Calu3 (cell line): ENCODE data around the gene ENG. TPM values are rescaled to one million over a fixed set of nuclear protein-coding genes. Genes with fewer than 3 reads are reported as not detected.

ENCODE experiments used
- BruUV-seq: library from RNA; stranded (reverse); fragments of 400-500 nt; replicated peaks from 2 replicates; lab custom pipeline; 2021; lab: Mats Ljungman, UMichigan
- CTCF ChIA-PET: fragments of 300-600 bp; sonication (Branson Sonifier 250); formaldehyde crosslinking; loops from one replicate; lab custom pipeline; 2022; ENCODE audit warnings: antibody characterized with exemption; lab: Charles Lee
- DNase-seq: peaks from one replicate; pipeline ENCODE4 v3.0.0; 2022
- H3K27ac Mint-ChIP-seq: one replicate; pipeline ENCODE4 v1.8.0; 2022; ENCODE audit warnings: mixed read lengths; ENCODE audit not compliant: unreplicated experiment
- H3K27me3 Mint-ChIP-seq: one replicate; pipeline ENCODE4 v1.8.0; 2022; ENCODE audit warnings: mixed read lengths; ENCODE audit not compliant: unreplicated experiment
- H3K36me3 Mint-ChIP-seq: one replicate; pipeline ENCODE4 v1.8.0; 2022; ENCODE audit warnings: mild to moderate bottlenecking, moderate library complexity, mixed read lengths; ENCODE audit not compliant: insufficient read depth, unreplicated experiment
- H3K4me1 Mint-ChIP-seq: one replicate; pipeline ENCODE4 v1.8.0; 2022; ENCODE audit warnings: mild to moderate bottlenecking, low read depth, mixed read lengths; ENCODE audit not compliant: unreplicated experiment
- H3K4me3 Mint-ChIP-seq: one replicate; pipeline ENCODE4 v1.8.0; 2022; ENCODE audit warnings: mild to moderate bottlenecking, low read depth, moderate library complexity, mixed read lengths; ENCODE audit not compliant: unreplicated experiment
- H3K9me3 Mint-ChIP-seq: one replicate; pipeline ENCODE4 v1.8.0; 2022; ENCODE audit warnings: low read depth, mixed read lengths; ENCODE audit not compliant: unreplicated experiment
- CTCF ChIP-seq: fragments of 200-600 bp; IDR thresholded peaks from one replicate; pipeline ENCODE4 v1.8.0; 2022; ENCODE audit warnings: antibody characterized with exemption; ENCODE audit not compliant: unreplicated experiment
- intact Hi-C: fragments of 100-400 bp; cut with micrococcal nuclease; formaldehyde crosslinking; loops from one replicate; pipeline ENCODE4 v1.10.0; 2022; ENCODE audit not compliant: unreplicated experiment
- total RNA-seq: library from RNA; stranded (reverse); gene quantifications from 2 replicates; pipeline ENCODE4 v1.2.3, GENCODE V29; 2022

The ENG gene
- total RNA-seq, 1 experiment from 2014 or later, result not detected

- no peaks in the 10 kb centered on the region for H3K9me3 Mint-ChIP-seq
- BruUV-seq, result no TSS peak
- no peaks in the 10 kb centered on the region for H3K36me3 Mint-ChIP-seq
- TF ChIP-seq CTCF, result no peak
- CTCF ChIA-PET, result no interaction called here
- H3K4me1 Mint-ChIP-seq, result no peaks in the 10 kb centered on the region
- no peak overlapping the region for H3K27ac Mint-ChIP-seq
- intact Hi-C loops, result no loop called here
- no peak for DNase-seq
- no peak overlapping the region for H3K4me3 Mint-ChIP-seq
- no peaks in the 10 kb centered on the region for H3K27me3 Mint-ChIP-seq
Observed at GRCh38 chr9:127856094-127856728, 1.8 kb upstream of the ENG start.

- Mint-ChIP-seq H3K4me3 (no peak overlapping the region), H3K36me3 (no peaks in the 10 kb centered on the region), H3K27me3 (no peaks in the 10 kb centered on the region), H3K9me3 (no peaks in the 10 kb centered on the region), H3K27ac (no peak overlapping the region), H3K4me1 (no peaks in the 10 kb centered on the region)
- CTCF ChIA-PET, result no interaction called here
- DNase-seq, result no peak
- BruUV-seq, result no TSS peak
- intact Hi-C loops, result no loop called here
- no peak for TF ChIP-seq CTCF
Observed at GRCh38 chr9:127855522-127855921, 1.1 kb upstream of the ENG start.

- Mint-ChIP-seq H3K36me3 (no peaks in the 10 kb centered on the region), H3K4me3 (no peak overlapping the region), H3K27me3 (no peaks in the 10 kb centered on the region), H3K27ac (no peak overlapping the region), H3K4me1 (no peaks in the 10 kb centered on the region), H3K9me3 (no peaks in the 10 kb centered on the region)
- CTCF ChIA-PET, result interaction anchor here (0.6 kb wide), 1 partner anchor 23 kb away, joined by 7 read pairs; no protein-coding TSS in a partner anchor
- BruUV-seq, result no TSS peak
- TF ChIP-seq CTCF, result no peak
- intact Hi-C loops, result no loop called here
- no peak for DNase-seq
Observed at GRCh38 chr9:127854960-127855359, 502 bp upstream of the ENG start.

GRCh38 chr9:127853312-127854183 is 910 bp downstream of the ENG start:
- TF ChIP-seq CTCF, result no peak
- BruUV-seq, result no TSS peak
- no peak for DNase-seq
- H3K9me3 Mint-ChIP-seq, result peaks cover 8% of the 10 kb centered on the region
- H3K27ac Mint-ChIP-seq, result no peak overlapping the region
- no peaks in the 10 kb centered on the region for H3K4me1 Mint-ChIP-seq
- H3K27me3 Mint-ChIP-seq, result peaks cover 11% of the 10 kb centered on the region
- CTCF ChIA-PET, result no interaction called here
- H3K4me3 Mint-ChIP-seq, result no peak overlapping the region
- H3K36me3 Mint-ChIP-seq, result no peaks in the 10 kb centered on the region
- intact Hi-C loops, result no loop called here
